KG1 (cell line): ENCODE data around the gene CPPED1.

Experiments used
- DNase-seq: peaks from one replicate; lab custom pipeline; 2025; lab: John Stamatoyannopoulos, UW

The CPPED1 gene

DNA sequence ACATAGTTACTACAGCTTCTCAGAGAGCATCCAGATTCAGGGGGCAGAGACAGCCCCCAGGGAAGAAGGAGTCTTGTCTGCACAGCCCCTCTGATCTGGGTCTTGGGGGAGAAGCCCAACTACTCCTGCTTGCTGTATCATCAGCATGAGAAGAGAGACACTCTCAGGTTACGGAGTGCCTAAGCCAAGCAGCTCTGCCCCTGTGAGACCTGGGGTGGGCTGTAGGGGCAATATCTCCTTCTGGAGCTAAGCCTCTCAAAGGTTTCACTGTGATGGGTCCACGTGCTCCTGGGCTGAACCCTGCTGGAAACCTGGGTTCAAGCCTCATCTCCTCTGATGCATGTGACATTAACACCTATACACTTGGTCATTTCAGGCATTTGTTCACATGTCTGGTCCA, 123.2 kb downstream of the CPPED1 start:
- no peak for DNase-seq

- no peak for DNase-seq
Observed at GRCh38 chr16:12679660-12680272, 123.9 kb downstream of the CPPED1 start.

DNA sequence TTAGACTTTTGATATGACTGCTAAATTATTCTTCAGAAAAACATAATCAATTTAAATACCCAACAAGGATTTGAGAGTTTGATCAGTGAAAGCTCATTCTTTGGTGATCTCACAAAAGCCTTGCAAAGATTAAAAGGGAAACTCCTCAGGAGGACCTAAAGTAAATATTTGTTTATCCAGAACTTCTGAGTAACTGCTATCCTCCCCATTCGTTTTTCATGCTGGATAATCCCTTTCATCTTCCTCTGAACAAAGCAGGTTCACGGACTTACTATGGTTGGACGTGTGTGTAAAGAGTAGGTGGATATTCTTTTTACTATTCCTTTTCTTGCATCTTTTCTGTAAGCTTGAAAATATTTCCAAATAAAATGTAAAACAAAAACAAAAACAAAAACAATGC, 124.7 kb downstream of the CPPED1 start:
- DNase-seq, result no peak

GRCh38 chr16:12677502-12677901, 126.2 kb downstream of the CPPED1 start:
- DNase-seq, result no peak

DNA sequence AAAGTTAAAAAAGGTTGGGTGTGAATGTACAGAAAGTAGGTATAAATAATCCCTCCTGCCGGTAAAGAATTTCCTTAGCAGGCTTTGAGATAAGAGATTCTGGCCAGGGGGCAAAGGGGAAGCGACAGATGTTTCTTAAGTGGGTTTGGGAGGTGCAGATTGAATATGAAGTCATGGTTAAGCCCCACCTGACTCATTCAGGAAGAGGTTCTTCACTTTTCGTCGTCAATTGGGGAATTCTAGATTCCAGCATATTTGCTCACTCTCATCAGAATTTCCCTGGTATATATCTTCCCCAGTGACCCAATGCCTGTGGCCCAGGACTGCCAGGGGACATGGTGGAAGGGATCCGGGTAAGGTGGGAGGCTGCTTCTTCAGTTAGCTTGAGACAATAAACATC, 127.8 kb downstream of the CPPED1 start:
- DNase-seq, result no peak

DNA sequence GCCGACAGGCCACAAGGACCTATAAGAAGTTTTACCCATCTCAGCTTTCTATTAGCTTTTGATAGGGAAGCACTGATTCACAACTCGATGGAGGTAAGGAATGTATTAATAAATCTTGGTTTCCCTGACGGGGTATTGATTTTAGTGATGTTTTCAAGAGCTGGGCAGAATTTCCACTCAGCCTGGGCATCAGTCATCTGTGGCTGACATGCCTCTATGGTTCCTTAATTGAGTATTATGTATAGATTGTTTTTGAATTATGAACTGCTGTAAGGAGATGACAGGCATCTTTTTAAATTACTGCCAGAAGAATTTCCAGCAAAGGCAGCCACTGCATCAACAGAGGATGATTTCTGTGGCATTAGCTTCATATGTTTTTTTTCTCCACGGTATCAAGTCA, 128.6 kb downstream of the CPPED1 start:
- no peak for DNase-seq

- DNase-seq, result no peak
Observed at GRCh38 chr16:12674524-12674923, 129.2 kb downstream of the CPPED1 start.

DNA sequence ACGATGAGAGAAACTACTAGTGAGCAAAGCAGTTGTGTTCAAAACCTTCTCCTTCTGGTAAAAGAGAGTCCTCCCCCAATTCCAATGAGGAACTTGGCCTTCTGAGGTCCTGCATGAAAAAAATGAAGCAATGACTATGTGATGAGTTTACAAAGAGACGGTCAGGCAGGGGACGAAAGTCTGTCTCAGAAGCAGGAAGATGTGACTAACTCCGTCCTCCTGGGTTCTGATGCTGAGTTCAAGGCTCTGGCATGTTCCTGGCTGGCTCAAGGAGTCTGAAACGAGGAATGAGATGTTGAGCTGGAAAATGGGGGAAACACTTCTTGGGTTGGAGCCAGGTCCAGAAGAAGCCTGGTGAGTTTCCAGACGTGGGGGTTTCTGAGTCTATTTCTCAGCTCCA, 129.6 kb downstream of the CPPED1 start:
- DNase-seq, result no peak

- DNase-seq, result no peak
Observed at GRCh38 chr16:12673466-12673865, 130.2 kb downstream of the CPPED1 start.

GRCh38 chr16:12672986-12673385, 130.7 kb downstream of the CPPED1 start:
- no peak for DNase-seq

DNA sequence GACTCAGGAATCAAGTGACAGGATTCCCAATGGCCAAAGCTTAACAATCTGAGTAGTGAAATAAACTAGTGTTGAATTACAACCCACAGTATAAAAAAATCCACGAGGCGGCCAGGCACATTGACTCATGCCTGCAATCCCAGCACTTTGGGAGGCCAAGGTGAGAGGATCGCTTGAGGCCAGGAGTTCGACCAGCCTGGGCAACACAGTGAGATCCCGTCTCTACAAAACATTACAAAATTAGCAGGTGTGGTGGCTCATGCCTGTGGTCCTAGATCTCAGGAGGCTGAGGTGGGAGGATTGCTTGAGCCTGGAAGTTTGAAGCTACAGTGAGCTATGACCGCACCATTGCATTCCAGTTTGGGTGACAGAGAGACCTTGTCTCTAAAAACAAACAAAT, 133.8 kb downstream of the CPPED1 start:
- DNase-seq, result no peak

- DNase-seq, result no peak
Observed at GRCh38 chr16:12667909-12668308, 135.8 kb downstream of the CPPED1 start.

DNA sequence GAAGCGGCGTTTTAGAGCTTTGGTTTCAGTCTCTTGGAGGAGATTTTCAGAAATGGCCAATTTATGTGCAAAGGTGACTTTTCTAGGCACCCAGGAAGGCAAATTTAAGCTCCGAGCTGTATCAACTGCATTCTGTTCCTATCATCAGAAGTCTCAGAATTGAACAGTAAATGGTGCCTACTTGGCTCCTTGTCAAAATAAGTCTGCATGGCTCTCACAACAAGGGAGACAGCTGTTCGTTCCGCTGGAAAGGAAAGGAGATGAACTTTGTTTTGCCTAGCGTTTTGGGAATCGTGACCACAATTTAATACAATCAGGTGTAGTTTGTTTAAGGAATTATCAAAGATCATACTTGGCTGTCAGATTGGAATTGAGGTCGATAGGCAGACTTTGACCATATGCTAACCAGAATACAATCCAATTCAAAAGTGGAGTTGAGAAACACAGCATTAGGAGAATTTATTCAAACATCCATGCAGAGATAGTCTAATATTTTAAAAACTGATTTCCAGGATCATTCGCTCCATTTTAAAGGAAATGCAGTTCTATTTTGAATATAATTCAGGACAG, 139.4 kb downstream of the CPPED1 start:
- DNase-seq, result no peak

- peak; percentile 4 for DNase-seq
Observed at GRCh38 chr16:12661656-12662172, 142.0 kb downstream of the CPPED1 start.

DNA sequence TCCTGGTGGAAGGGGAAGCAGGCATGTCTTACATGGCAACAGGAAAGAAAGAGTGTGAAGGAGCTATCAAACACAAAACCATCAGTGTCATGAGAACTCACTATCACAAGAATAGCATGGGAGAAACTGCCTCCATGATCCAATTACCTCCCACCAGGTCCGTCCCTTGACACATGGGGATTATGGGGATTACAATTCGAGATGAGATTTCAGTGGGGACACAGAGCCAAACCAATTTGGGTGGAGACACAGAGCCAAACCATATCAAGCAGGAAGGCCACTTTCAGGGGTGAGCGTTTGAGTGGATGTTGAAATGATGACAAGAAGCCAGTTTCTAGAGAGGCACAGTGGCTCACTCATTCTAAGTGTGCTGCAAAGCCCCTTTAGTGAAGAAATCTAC, 143.8 kb downstream of the CPPED1 start:
- DNase-seq, result no peak

GRCh38 chr16:12658506-12658905, 145.2 kb downstream of the CPPED1 start:
- no peak for DNase-seq

- DNase-seq, result no peak
Observed at GRCh38 chr16:12655537-12655936, 148.2 kb downstream of the CPPED1 start.

- DNase-seq, result no peak
Observed at GRCh38 chr16:12653820-12654392, 149.8 kb downstream of the CPPED1 start.

DNA sequence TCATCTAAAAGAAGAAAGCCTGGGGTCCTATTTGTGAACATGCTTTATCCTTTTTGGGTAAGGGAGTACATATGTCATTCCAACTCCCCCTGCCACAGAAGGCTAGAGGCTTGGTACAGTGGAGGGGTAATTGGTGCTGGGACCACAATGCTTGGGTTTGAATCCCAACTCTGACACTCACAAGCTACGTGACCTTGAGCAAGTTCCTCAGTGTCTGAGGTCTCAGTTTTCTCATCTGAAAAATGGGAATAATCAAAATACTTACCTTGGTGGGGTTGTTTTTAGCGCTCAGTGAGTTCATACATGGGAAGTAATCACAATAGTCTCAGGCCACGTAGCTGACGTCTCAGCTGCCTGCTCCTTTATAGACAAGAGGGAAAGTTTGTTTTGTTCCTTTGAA, 150.8 kb downstream of the CPPED1 start:
- DNase-seq, result no peak

GRCh38 chr16:12651765-12652512, 151.7 kb downstream of the CPPED1 start:
- DNase-seq, result no peak

DNA sequence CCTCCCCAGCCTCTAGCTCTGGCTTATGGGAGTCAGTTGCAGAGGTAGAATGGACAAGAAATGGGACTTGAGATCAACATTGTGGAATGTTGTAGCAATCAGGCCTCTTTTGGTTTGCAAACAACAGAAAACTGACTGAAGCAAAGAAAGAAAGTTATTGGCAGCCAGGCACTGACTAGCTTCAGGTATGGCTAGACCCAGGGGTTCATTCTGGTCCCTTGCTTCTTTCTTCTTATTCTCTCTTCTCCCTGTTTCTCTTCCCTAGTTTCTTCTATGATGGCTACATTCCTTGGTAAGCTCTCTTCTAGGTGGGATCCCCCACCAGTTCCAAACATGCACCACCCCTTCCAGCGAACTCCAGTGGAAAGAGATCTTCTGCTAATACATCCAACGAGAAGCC, 154.3 kb downstream of the CPPED1 start:
- no peak for DNase-seq

- DNase-seq, result peak; percentile 35
Observed at GRCh38 chr16:12646490-12647274, 157.0 kb downstream of the CPPED1 start.
